OCI-M1 (cell line): Measurements from ENCODE around the gene CRYL1.

ENCODE experiments used
- DNase-seq: peaks from one replicate; lab custom pipeline; 2025; lab: John Stamatoyannopoulos, UW

The CRYL1 gene

GRCh38 chr13:20492641-20493040, 33.0 kb downstream of the CRYL1 start:
- DNase-seq, result no peak

- DNase-seq, result no peak
Measured at GRCh38 chr13:20491926-20492435, 33.7 kb downstream of the CRYL1 start.

GRCh38 chr13:20489185-20489820, 36.4 kb downstream of the CRYL1 start:
- DNase-seq, result peak; percentile 59

- no peak for DNase-seq
Measured at GRCh38 chr13:20487927-20488326, 37.7 kb downstream of the CRYL1 start.

GRCh38 chr13:20482787-20483186, 42.9 kb downstream of the CRYL1 start:
- no peak for DNase-seq

- DNase-seq, result no peak
Measured at GRCh38 chr13:20482275-20482761, 43.3 kb downstream of the CRYL1 start.

GRCh38 chr13:20477394-20477793, 48.3 kb downstream of the CRYL1 start:
- no peak for DNase-seq

- no peak for DNase-seq
Measured at GRCh38 chr13:20475927-20476691, 49.5 kb downstream of the CRYL1 start.

GRCh38 chr13:20474515-20474914, 51.1 kb downstream of the CRYL1 start:
- DNase-seq, result no peak

- DNase-seq, result no peak
Measured at GRCh38 chr13:20473888-20474287, 51.8 kb downstream of the CRYL1 start.

- DNase-seq, result no peak
Measured at GRCh38 chr13:20473139-20473538, 52.5 kb downstream of the CRYL1 start.

GRCh38 chr13:20472531-20472930, 53.1 kb downstream of the CRYL1 start:
- DNase-seq, result no peak

- DNase-seq, result no peak
Measured at GRCh38 chr13:20470136-20470535, 55.5 kb downstream of the CRYL1 start.

GRCh38 chr13:20466371-20466770, 59.3 kb downstream of the CRYL1 start:
- no peak for DNase-seq

- no peak for DNase-seq
Measured at GRCh38 chr13:20465218-20465879, 60.3 kb downstream of the CRYL1 start.

GRCh38 chr13:20462921-20463320, 62.7 kb downstream of the CRYL1 start:
- DNase-seq, result no peak

GRCh38 chr13:20462533-20462915, 63.1 kb downstream of the CRYL1 start:
- no peak for DNase-seq

GRCh38 chr13:20461860-20462532, 63.7 kb downstream of the CRYL1 start:
- no peak for DNase-seq

GRCh38 chr13:20461481-20461859, 64.2 kb downstream of the CRYL1 start:
- DNase-seq, result no peak

GRCh38 chr13:20460761-20461160, 64.9 kb downstream of the CRYL1 start:
- DNase-seq, result no peak

- peak; percentile 10 for DNase-seq
Measured at GRCh38 chr13:20457670-20458069, 68.0 kb downstream of the CRYL1 start.

- no peak for DNase-seq
Measured at GRCh38 chr13:20456737-20457136, 68.9 kb downstream of the CRYL1 start.
